Measurements from ENCODE around the gene SHH. TPM values are rescaled to one million over a fixed set of nuclear protein-coding genes. Genes with fewer than 3 reads are reported as not detected.
A peak's percentile ranks its signal among the peaks of the same experiment; 100 is the strongest.

The SHH gene
- total and polyA plus RNA-seq, 2 of the 13 experiments (the other 11 are each of a cell fraction or from before 2014, with no cell fraction given): 1.9 to 3.4 TPM

GRCh38 chr7:155831807-155832524, 19.7 kb upstream of the SHH start (continued):
- TF ChIP-seq, protein P1, sequence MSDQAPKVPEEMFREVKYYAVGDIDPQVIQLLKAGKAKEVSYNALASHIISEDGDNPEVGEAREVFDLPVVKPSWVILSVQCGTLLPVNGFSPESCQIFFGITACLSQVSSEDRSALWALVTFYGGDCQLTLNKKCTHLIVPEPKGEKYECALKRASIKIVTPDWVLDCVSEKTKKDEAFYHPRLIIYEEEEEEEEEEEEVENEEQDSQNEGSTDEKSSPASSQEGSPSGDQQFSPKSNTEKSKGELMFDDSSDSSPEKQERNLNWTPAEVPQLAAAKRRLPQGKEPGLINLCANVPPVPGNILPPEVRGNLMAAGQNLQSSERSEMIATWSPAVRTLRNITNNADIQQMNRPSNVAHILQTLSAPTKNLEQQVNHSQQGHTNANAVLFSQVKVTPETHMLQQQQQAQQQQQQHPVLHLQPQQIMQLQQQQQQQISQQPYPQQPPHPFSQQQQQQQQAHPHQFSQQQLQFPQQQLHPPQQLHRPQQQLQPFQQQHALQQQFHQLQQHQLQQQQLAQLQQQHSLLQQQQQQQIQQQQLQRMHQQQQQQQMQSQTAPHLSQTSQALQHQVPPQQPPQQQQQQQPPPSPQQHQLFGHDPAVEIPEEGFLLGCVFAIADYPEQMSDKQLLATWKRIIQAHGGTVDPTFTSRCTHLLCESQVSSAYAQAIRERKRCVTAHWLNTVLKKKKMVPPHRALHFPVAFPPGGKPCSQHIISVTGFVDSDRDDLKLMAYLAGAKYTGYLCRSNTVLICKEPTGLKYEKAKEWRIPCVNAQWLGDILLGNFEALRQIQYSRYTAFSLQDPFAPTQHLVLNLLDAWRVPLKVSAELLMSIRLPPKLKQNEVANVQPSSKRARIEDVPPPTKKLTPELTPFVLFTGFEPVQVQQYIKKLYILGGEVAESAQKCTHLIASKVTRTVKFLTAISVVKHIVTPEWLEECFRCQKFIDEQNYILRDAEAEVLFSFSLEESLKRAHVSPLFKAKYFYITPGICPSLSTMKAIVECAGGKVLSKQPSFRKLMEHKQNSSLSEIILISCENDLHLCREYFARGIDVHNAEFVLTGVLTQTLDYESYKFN (CRISPR knock-in tag; conservative IDR thresholded peaks at IDR 0.05): peak; percentile 53; the same call in 1 of the 2 replicates
- no peak for TF ChIP-seq ZNF331 (CRISPR knock-in tag; IDR thresholded peaks at IDR 0.05)
- TF ChIP-seq EHMT2 (IDR thresholded peaks at IDR 0.05; ENCODE audit: borderline replicate concordance, low read depth, low read length): no peak
- TF ChIP-seq MTA1 (CRISPR knock-in tag; IDR thresholded peaks at IDR 0.05; ENCODE audit: borderline replicate concordance): 0 out of 2 replicates have a peak, but pooled peaks have one; percentile 33
- TF ChIP-seq MED8 (CRISPR knock-in tag; IDR thresholded peaks at IDR 0.05; ENCODE audit: insufficient replicate concordance): no peak
- peak; percentile 48 for TF ChIP-seq HNF4A (CRISPR knock-in tag; IDR thresholded peaks at IDR 0.05)
- no peak for TF ChIP-seq FOXP1 (IDR thresholded peaks at IDR 0.05)
- 0 out of 2 replicates have a peak, but pooled peaks have one; percentile 27 for TF ChIP-seq FOXP1 (CRISPR knock-in tag; IDR thresholded peaks at IDR 0.05)
- no peak for TF ChIP-seq RBFOX2 (IDR thresholded peaks at IDR 0.05; ENCODE audit: low read depth, low read length)
- TF ChIP-seq, protein P2, sequence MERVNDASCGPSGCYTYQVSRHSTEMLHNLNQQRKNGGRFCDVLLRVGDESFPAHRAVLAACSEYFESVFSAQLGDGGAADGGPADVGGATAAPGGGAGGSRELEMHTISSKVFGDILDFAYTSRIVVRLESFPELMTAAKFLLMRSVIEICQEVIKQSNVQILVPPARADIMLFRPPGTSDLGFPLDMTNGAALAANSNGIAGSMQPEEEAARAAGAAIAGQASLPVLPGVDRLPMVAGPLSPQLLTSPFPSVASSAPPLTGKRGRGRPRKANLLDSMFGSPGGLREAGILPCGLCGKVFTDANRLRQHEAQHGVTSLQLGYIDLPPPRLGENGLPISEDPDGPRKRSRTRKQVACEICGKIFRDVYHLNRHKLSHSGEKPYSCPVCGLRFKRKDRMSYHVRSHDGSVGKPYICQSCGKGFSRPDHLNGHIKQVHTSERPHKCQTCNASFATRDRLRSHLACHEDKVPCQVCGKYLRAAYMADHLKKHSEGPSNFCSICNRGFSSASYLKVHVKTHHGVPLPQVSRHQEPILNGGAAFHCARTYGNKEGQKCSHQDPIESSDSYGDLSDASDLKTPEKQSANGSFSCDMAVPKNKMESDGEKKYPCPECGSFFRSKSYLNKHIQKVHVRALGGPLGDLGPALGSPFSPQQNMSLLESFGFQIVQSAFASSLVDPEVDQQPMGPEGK (CRISPR knock-in tag; IDR thresholded peaks at IDR 0.05): peak; percentile 52; the same call in 1 of the 2 replicates
- TF ChIP-seq NR2F1 (CRISPR knock-in tag; IDR thresholded peaks at IDR 0.05): no peak
- TF ChIP-seq, protein P3, sequence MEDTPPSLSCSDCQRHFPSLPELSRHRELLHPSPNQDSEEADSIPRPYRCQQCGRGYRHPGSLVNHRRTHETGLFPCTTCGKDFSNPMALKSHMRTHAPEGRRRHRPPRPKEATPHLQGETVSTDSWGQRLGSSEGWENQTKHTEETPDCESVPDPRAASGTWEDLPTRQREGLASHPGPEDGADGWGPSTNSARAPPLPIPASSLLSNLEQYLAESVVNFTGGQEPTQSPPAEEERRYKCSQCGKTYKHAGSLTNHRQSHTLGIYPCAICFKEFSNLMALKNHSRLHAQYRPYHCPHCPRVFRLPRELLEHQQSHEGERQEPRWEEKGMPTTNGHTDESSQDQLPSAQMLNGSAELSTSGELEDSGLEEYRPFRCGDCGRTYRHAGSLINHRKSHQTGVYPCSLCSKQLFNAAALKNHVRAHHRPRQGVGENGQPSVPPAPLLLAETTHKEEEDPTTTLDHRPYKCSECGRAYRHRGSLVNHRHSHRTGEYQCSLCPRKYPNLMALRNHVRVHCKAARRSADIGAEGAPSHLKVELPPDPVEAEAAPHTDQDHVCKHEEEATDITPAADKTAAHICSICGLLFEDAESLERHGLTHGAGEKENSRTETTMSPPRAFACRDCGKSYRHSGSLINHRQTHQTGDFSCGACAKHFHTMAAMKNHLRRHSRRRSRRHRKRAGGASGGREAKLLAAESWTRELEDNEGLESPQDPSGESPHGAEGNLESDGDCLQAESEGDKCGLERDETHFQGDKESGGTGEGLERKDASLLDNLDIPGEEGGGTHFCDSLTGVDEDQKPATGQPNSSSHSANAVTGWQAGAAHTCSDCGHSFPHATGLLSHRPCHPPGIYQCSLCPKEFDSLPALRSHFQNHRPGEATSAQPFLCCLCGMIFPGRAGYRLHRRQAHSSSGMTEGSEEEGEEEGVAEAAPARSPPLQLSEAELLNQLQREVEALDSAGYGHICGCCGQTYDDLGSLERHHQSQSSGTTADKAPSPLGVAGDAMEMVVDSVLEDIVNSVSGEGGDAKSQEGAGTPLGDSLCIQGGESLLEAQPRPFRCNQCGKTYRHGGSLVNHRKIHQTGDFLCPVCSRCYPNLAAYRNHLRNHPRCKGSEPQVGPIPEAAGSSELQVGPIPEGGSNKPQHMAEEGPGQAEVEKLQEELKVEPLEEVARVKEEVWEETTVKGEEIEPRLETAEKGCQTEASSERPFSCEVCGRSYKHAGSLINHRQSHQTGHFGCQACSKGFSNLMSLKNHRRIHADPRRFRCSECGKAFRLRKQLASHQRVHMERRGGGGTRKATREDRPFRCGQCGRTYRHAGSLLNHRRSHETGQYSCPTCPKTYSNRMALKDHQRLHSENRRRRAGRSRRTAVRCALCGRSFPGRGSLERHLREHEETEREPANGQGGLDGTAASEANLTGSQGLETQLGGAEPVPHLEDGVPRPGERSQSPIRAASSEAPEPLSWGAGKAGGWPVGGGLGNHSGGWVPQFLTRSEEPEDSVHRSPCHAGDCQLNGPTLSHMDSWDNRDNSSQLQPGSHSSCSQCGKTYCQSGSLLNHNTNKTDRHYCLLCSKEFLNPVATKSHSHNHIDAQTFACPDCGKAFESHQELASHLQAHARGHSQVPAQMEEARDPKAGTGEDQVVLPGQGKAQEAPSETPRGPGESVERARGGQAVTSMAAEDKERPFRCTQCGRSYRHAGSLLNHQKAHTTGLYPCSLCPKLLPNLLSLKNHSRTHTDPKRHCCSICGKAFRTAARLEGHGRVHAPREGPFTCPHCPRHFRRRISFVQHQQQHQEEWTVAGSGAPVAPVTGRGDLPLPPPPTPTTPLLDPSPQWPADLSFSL (CRISPR knock-in tag; IDR thresholded peaks at IDR 0.05): no peak
- no peak for TF ChIP-seq ZNF724P (CRISPR knock-in tag; IDR thresholded peaks at IDR 0.05; ENCODE audit: borderline replicate concordance)
- TF ChIP-seq SIN3A (IDR thresholded peaks at IDR 0.05; ENCODE audit: borderline replicate concordance, low read depth, low read length): no peak
- TF ChIP-seq ZNF354B (CRISPR knock-in tag; IDR thresholded peaks at IDR 0.05): no peak
- TF ChIP-seq ZNF251 (CRISPR knock-in tag; IDR thresholded peaks at IDR 0.05): no peak
- no peak for TF ChIP-seq ZNF317 (CRISPR knock-in tag; IDR thresholded peaks at IDR 0.05)
- TF ChIP-seq ZNF33B (CRISPR knock-in tag; IDR thresholded peaks at IDR 0.05): no peak

All from HepG2 (cell line).